ENCODE measurements around the gene ALPI.

GRCh38 chr2:232465061-232465460, 9.1 kb downstream of the ALPI start:
- TF ChIP-seq POLR2AphosphoS5 (IDR thresholded peaks at IDR 0.05; ENCODE audit: borderline replicate concordance, low read depth, low read length) (no peak), EZH2 (IDR thresholded peaks at IDR 0.05) (no peak)
